H1 (cell line): ENCODE measurements around the gene PBX3. TPM values are rescaled to one million over a fixed set of nuclear protein-coding genes. Genes with fewer than 3 reads are reported as not detected.

ENCODE experiments used
- ATF2 ChIP-seq: IDR thresholded peaks from 2 replicates; pipeline ENCODE4 v1.6.1; 2012; ENCODE audit warnings: low read length, inconsistent platforms
- polyA plus RNA-seq, 7 experiments: library from polyadenylated mRNA; depleted of rRNA in 3 of 7; stranded (reverse) in 5 of 7; unstranded in 2 of 7; fragments of >200 nt in 5 of 7; fragments of 200-250 nt in 2 of 7; gene quantifications; 1 replicate in 5 of 7; 2 replicates in 1 of 7; 4 replicates in 1 of 7; pipeline versions ENCODE4 v1.2.1 to v1.2.3, GENCODE V29; 2011 to 2013; ENCODE audit warnings: missing spikeins in 2 of 7, mixed read lengths in 2 of 7
- total RNA-seq: library from RNA; stranded (reverse); fragmentation: NEBNext Ultra II Directional; extraction: Animal tissue kit (Norgen Biotek cat#: 25700); gene quantifications from 2 replicates; pipeline ENCODE4 v1.2.1, GENCODE V29; 2021

The PBX3 gene
- total and polyA plus RNA-seq, 2 of the 8 experiments (the other 6 are each of a cell fraction or from before 2014, with no cell fraction given): 22.7 to 44.3 TPM

GRCh38 chr9:126015424-126015823 is 268.3 kb downstream of the PBX3 start (continued):
- no peak for TF ChIP-seq ATF2
